Transverse colon (tissue), 4 donors: ENCODE measurements around the gene KRTAP19-6. TPM values are rescaled to one million over a fixed set of nuclear protein-coding genes. Genes with fewer than 3 reads are reported as not detected.

Source experiments
- DNase-seq: peaks from one replicate; pipeline ENCODE4 v3.0.0-alpha.2; 2019
- H3K27ac ChIP-seq, 4 donors: fragments of 200-600 bp; sonication (generic); 2 replicates each; pipeline ENCODE4 v1.5.1; 2016 to 2018; ENCODE audit warnings: inconsistent platforms in 4 of 4
- H3K27me3 ChIP-seq: fragments of 200-600 bp; sonication (generic); 2 replicates; pipeline ENCODE4 v1.5.1; 2017; ENCODE audit warnings: inconsistent platforms
- H3K36me3 ChIP-seq, 4 donors: fragments of 200-600 bp; sonication (generic); 2 replicates each; pipeline ENCODE4 v1.5.1; 2017 to 2019; ENCODE audit warnings: inconsistent platforms in 4 of 4
- H3K4me1 ChIP-seq, 4 donors: fragments of 200-600 bp; sonication (generic); 2 replicates each; pipeline ENCODE4 v1.5.1; 2017 to 2020; ENCODE audit warnings: inconsistent platforms in 4 of 4
- H3K4me3 ChIP-seq, 4 donors: fragments of 200-600 bp; sonication (generic); 1 replicate in 1 of 4; 2 replicates in 3 of 4; pipeline versions ENCODE4 v1.5.1 to v1.6.1; 2017 to 2019; ENCODE audit warnings: inconsistent platforms in 4 of 4
- H3K9me3 ChIP-seq, 2 donors: fragments of 200-600 bp; sonication (generic); 2 replicates each; pipeline ENCODE4 v1.5.1; 2017 to 2019; ENCODE audit warnings: inconsistent platforms in 2 of 2
- CTCF ChIP-seq, 5 experiments: fragments of 200-600 bp in 3 of 5; fragments of 450-650 bp in 2 of 5; sonication (generic) in 3 of 5; IDR thresholded peaks; 1 replicate in 2 of 5; 2 replicates in 3 of 5; pipeline ENCODE4 v1.5.1; 2016 to 2017; ENCODE audit warnings: antibody characterized with exemption in 5 of 5, inconsistent platforms in 3 of 5, mild to moderate bottlenecking in 2 of 5, moderate library complexity in 1 of 5
- EP300 ChIP-seq: sonication (generic); formaldehyde crosslinking; IDR thresholded peaks from one replicate; pipeline ENCODE4 v1.6.1; 2017; ENCODE audit warnings: antibody characterized with exemption, low read depth
- POLR2A ChIP-seq: fragments of 450-650 bp; IDR thresholded peaks from one replicate; pipeline ENCODE4 v1.6.1; 2016; ENCODE audit warnings: antibody characterized with exemption, mild to moderate bottlenecking, moderate library complexity
- POLR2AphosphoS5 ChIP-seq, 3 donors: sonication (generic); formaldehyde crosslinking; IDR thresholded peaks; one replicate each; pipeline ENCODE4 v1.6.1; 2016; ENCODE audit warnings: antibody characterized with exemption in 3 of 3
- WGBS, 2 donors: methylation state at CpG; one replicate each; pipeline ENCODE4 v1.1.5; 2018; ENCODE audit warnings: low coverage in 1 of 2; 5-methylcytosine and 5-hydroxymethylcytosine counted together
- in situ Hi-C, 4 donors: fragments of 200-750 bp; cut with MboI; loops; one replicate each; pipeline versions ENCODE4 v1.15.0 to v1.15.1; 2017; ENCODE audit warnings: low sequenced_read_pairs in 3 of 4, low pct_ligation_motif_present in 1 of 4, low pct_unique_long_range_greater_than_20kb in 1 of 4
- intact Hi-C: fragments of 100-400 bp; cut with DNase I; formaldehyde crosslinking; loops from one replicate; pipeline ENCODE4 v1.15.1; 2023; ENCODE audit warnings: low total_unique reads
- small RNA-seq, 4 donors: library from RNA; depleted of rRNA; stranded (forward); fragments of <200 nt; gene quantifications; one replicate each; pipeline ENCODE3, GENCODE V24; 2016
- total RNA-seq, 4 donors: library from RNA; depleted of rRNA; stranded (reverse); fragments of >200 nt; gene quantifications; one replicate each; pipeline ENCODE4 v1.1.0, GENCODE V29; 2016

Gene KRTAP19-6
- total RNA-seq, 4 donors from 2014 or later = not detected

- DNase-seq = no peak
- no peaks in the 10 kb centered on the region for H3K9me3 ChIP-seq
- H3K27ac ChIP-seq = no peak within 1 kb of the TSS
- TF ChIP-seq CTCF (IDR thresholded peaks at IDR 0.05) (no peak), POLR2A (no peak), POLR2AphosphoS5 (IDR thresholded peaks at IDR 0.05) (no peak), EP300 (no peak)
- no peaks in the 10 kb centered on the region for H3K36me3 ChIP-seq
- in situ Hi-C loops = no loop called here
- H3K27me3 ChIP-seq = no peaks in the 10 kb centered on the region
- H3K4me1 ChIP-seq = no peaks in the 10 kb centered on the region
- WGBS, 2 donors = 63 to 75% methylated on average over 2 to 4 of the region's 4 CpGs
- H3K4me3 ChIP-seq = no peak within 1 kb of the TSS
- intact Hi-C loops = no loop called here
These were observed 44.6 kb downstream of the KRTAP19-6 start, which contains the start of gene KRTAP19-4 for GRCh38 chr21:30497065-30497464. KRTAP19-4 (minus strand) TSS chr21:30497165; CDS start chr21:30497110, 55 bp downstream.

GRCh38 chr21:30491963-30492428 is 49.7 kb downstream of the KRTAP19-6 start, which contains the start of gene KRTAP19-3:
KRTAP19-3 (minus strand) TSS chr21:30492013; CDS start chr21:30491957, 56 bp downstream.
- Histone ChIP-seq H3K4me3 (no peak within 1 kb of the TSS), H3K36me3 (no peaks in the 10 kb centered on the region), H3K27ac (no peak within 1 kb of the TSS), H3K9me3 (peaks cover 0 to 3% of the 10 kb centered on the region in 2 donors), H3K27me3 (no peaks in the 10 kb centered on the region), H3K4me1 (no peaks in the 10 kb centered on the region)
- WGBS, 2 donors = 68 to 83% methylated on average over 2 of the region's 2 CpGs
- intact Hi-C loops (no loop called here), in situ Hi-C loops (no loop called here)
- no peak for TF ChIP-seq EP300
- no peak for TF ChIP-seq CTCF (IDR thresholded peaks at IDR 0.05)
- TF ChIP-seq POLR2A = no peak
- TF ChIP-seq POLR2AphosphoS5 (IDR thresholded peaks at IDR 0.05) = no peak
- no peak for DNase-seq

Small RNAs within 50 kb of the gene (small RNA-seq; reads per million reads assigned to genes)
- gene AP000567.1 (0 reads per million in 4 donors), gene KRTAP19-10P (0 reads per million in 4 donors), gene KRTAP19-11P (0 reads per million in 4 donors), gene KRTAP19-9P (0 reads per million in 4 donors), gene KRTAP22-2 (0 reads per million in 4 donors)

Other genes with a start within 250 kb of the KRTAP19-6 start
- not detected for gene KRTAP26-1, start 221.5 kb downstream of the KRTAP19-6 start, total RNA-seq
- gene KRTAP27-1, start 204.2 kb downstream of the KRTAP19-6 start, total RNA-seq = not detected
- gene KRTAP23-1, start 193.3 kb downstream of the KRTAP19-6 start, total RNA-seq = not detected
- gene KRTAP13-2, start 169.6 kb downstream of the KRTAP19-6 start, total RNA-seq = 1 to 10 TPM in 2 of 4 donors, not detected in 2; 1.7 to 2.7 TPM
- not detected for gene KRTAP13-1, start 145.8 kb downstream of the KRTAP19-6 start, total RNA-seq
- gene KRTAP13-3, start 115.9 kb downstream of the KRTAP19-6 start, total RNA-seq = not detected
- gene KRTAP13-4, start 111.6 kb downstream of the KRTAP19-6 start, total RNA-seq = not detected
- gene KRTAP15-1, start 101.6 kb downstream of the KRTAP19-6 start, total RNA-seq = not detected
- gene KRTAP19-1, start 61.5 kb downstream of the KRTAP19-6 start, total RNA-seq = not detected
- gene KRTAP19-2, start 54.4 kb downstream of the KRTAP19-6 start, total RNA-seq = not detected
- gene KRTAP19-3, start 49.9 kb downstream of the KRTAP19-6 start, total RNA-seq = not detected
- gene KRTAP19-4, start 44.7 kb downstream of the KRTAP19-6 start, total RNA-seq = not detected
- not detected for gene KRTAP19-5, start 39.7 kb downstream of the KRTAP19-6 start, total RNA-seq
- gene KRTAP19-7, start 19.4 kb upstream of the KRTAP19-6 start, total RNA-seq = not detected
- gene KRTAP22-2, start 48.5 kb upstream of the KRTAP19-6 start, total RNA-seq = not detected
- not detected for gene KRTAP6-3, start 50.6 kb upstream of the KRTAP19-6 start, total RNA-seq
- gene KRTAP6-2, start 57.0 kb upstream of the KRTAP19-6 start, total RNA-seq = not detected
- not detected for gene KRTAP22-1, start 59.2 kb upstream of the KRTAP19-6 start, total RNA-seq
- not detected for gene KRTAP6-1, start 72.1 kb upstream of the KRTAP19-6 start, total RNA-seq
- not detected for gene KRTAP20-1, start 74.6 kb upstream of the KRTAP19-6 start, total RNA-seq
- not detected for gene KRTAP20-4, start 78.8 kb upstream of the KRTAP19-6 start, total RNA-seq
- not detected for gene KRTAP20-2, start 93.3 kb upstream of the KRTAP19-6 start, total RNA-seq
- not detected for gene KRTAP20-3, start 101.0 kb upstream of the KRTAP19-6 start, total RNA-seq
- gene KRTAP21-3, start 176.9 kb upstream of the KRTAP19-6 start, total RNA-seq = not detected
- not detected for gene KRTAP21-2, start 205.4 kb upstream of the KRTAP19-6 start, total RNA-seq
- gene KRTAP21-1, start 213.6 kb upstream of the KRTAP19-6 start, total RNA-seq = not detected